Mammary epithelial cell (primary cell): ENCODE measurements around the gene FAM47C.
"Not testable (repeated sequence)": the region's sequence is repeated elsewhere in the genome, so short reads cannot be mapped to it uniquely, and the experiment has no call there.

ENCODE experiments used
- EZH2 ChIP-seq: IDR thresholded peaks from 2 replicates; pipeline ENCODE4 v1.6.1; 2012; ENCODE audit warnings: low read length, inconsistent platforms, borderline replicate concordance
- TF ChIP-seq, protein P1 (sequence below), 2 donors: IDR thresholded peaks in 1 of 2; conservative IDR thresholded peaks in 1 of 2; 2 replicates each; pipeline ENCODE4 v1.5.1; 2011 to 2012; ENCODE audit warnings: inconsistent platforms in 2 of 2, low read length in 2 of 2, mild to moderate bottlenecking in 2 of 2, control low read depth in 1 of 2, low read depth in 1 of 2; ENCODE audit not compliant: insufficient read depth in 1 of 2; ENCODE audit errors: extremely low read depth in 1 of 2

DNA sequence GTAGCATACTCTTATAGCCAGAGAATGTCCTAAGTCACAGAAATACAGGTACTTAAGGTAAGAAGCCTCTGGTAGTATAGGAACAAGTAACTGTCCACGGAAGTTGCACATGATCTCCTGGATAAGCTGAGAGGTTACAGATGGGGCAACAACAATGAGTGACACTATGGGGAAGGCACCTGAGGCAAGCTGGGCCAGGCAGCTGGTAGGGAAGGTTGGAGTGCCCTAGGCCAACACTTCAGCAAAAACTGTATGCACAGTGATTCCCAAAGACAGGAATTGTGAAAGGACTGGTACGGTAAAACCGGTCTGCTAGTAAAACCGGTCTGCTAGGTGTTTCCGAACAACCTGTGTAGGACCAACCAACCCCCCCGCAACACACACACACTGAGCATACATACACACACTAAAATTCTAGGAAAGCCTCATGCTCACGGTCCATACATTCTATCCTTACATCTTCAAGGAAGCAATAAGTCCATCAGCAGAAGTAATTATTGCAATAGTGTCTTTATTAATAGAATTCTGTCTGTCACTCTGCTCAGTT, 28.6 kb downstream of the FAM47C start:
- TF ChIP-seq, protein P1, sequence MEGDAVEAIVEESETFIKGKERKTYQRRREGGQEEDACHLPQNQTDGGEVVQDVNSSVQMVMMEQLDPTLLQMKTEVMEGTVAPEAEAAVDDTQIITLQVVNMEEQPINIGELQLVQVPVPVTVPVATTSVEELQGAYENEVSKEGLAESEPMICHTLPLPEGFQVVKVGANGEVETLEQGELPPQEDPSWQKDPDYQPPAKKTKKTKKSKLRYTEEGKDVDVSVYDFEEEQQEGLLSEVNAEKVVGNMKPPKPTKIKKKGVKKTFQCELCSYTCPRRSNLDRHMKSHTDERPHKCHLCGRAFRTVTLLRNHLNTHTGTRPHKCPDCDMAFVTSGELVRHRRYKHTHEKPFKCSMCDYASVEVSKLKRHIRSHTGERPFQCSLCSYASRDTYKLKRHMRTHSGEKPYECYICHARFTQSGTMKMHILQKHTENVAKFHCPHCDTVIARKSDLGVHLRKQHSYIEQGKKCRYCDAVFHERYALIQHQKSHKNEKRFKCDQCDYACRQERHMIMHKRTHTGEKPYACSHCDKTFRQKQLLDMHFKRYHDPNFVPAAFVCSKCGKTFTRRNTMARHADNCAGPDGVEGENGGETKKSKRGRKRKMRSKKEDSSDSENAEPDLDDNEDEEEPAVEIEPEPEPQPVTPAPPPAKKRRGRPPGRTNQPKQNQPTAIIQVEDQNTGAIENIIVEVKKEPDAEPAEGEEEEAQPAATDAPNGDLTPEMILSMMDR (conservative IDR thresholded peaks at IDR 0.05 in 1 of 2, IDR thresholded peaks at IDR 0.05 in 1 of 2; ENCODE audit: extremely low read depth in 1 of 2, insufficient read depth in 1 of 2, low read depth in 1 of 2, low read length in 2 of 2): not testable (repeated sequence)
- TF ChIP-seq EZH2: not testable (repeated sequence)
